ENCODE results near the gene TRMU.

TRMU gene

GRCh38 chr22:46357711-46358520, 22.4 kb downstream of the TRMU start:
- DNase-seq, result no peak

GRCh38 chr22:46358766-46359165, 23.3 kb downstream of the TRMU start:
- DNase-seq, result no peak

- DNase-seq, result no peak
Observed at GRCh38 chr22:46359362-46359761, 23.8 kb downstream of the TRMU start.

- DNase-seq, result no peak
Observed at GRCh38 chr22:46360097-46360496, 24.6 kb downstream of the TRMU start.

- no peak for DNase-seq
Observed at GRCh38 chr22:46360891-46361290, 25.4 kb downstream of the TRMU start.

GRCh38 chr22:46361826-46362202, 26.3 kb downstream of the TRMU start:
- DNase-seq, result no peak

GRCh38 chr22:46362203-46362933, 26.9 kb downstream of the TRMU start:
- DNase-seq, result no peak

GRCh38 chr22:46362934-46363515, 27.5 kb downstream of the TRMU start:
- DNase-seq, result no peak

GRCh38 chr22:46363611-46364321, 28.3 kb downstream of the TRMU start:
- no peak for DNase-seq

GRCh38 chr22:46364341-46365165, 29.0 kb downstream of the TRMU start:
- DNase-seq, result no peak

GRCh38 chr22:46365166-46365624, 29.7 kb downstream of the TRMU start:
- DNase-seq, result no peak

GRCh38 chr22:46366327-46366731, 30.8 kb downstream of the TRMU start:
- DNase-seq, result no peak

GRCh38 chr22:46366801-46367706, 31.5 kb downstream of the TRMU start:
- no peak for DNase-seq

GRCh38 chr22:46367707-46368191, 32.2 kb downstream of the TRMU start:
- DNase-seq, result no peak

- DNase-seq, result no peak
Observed at GRCh38 chr22:46368422-46368821, 32.9 kb downstream of the TRMU start.

- DNase-seq, result no peak
Observed at GRCh38 chr22:46368871-46369715, 33.6 kb downstream of the TRMU start.

- no peak for DNase-seq
Observed at GRCh38 chr22:46369716-46370583, 34.4 kb downstream of the TRMU start.

GRCh38 chr22:46370584-46371291, 35.2 kb downstream of the TRMU start:
- DNase-seq, result no peak

Measured in GOT3 (cell line).